GDM1 (cell line): ENCODE results near the gene PAFAH1B2.

Source experiments
- DNase-seq: peaks from one replicate; lab custom pipeline; 2025; lab: John Stamatoyannopoulos, UW

PAFAH1B2 gene

GRCh38 chr11:117188620-117189081 is 44.6 kb downstream of the PAFAH1B2 start:
- DNase-seq, result no peak

GRCh38 chr11:117189191-117189940 is 45.3 kb downstream of the PAFAH1B2 start:
- DNase-seq, result no peak

- DNase-seq, result no peak
These were observed 46.0 kb downstream of the PAFAH1B2 start for GRCh38 chr11:117189941-117190544.

- DNase-seq, result no peak
These were observed 47.8 kb downstream of the PAFAH1B2 start for GRCh38 chr11:117191680-117192400.

GRCh38 chr11:117192401-117192875 is 48.4 kb downstream of the PAFAH1B2 start:
- DNase-seq, result no peak

- DNase-seq, result no peak
These were observed 49.3 kb downstream of the PAFAH1B2 start for GRCh38 chr11:117193130-117194020.

- DNase-seq, result no peak
These were observed 50.2 kb downstream of the PAFAH1B2 start for GRCh38 chr11:117194267-117194666.

GRCh38 chr11:117195258-117195657 is 51.2 kb downstream of the PAFAH1B2 start:
- no peak for DNase-seq

GRCh38 chr11:117195761-117196160 is 51.7 kb downstream of the PAFAH1B2 start:
- DNase-seq, result no peak

- no peak for DNase-seq
These were observed 52.9 kb downstream of the PAFAH1B2 start for GRCh38 chr11:117197006-117197405.

- DNase-seq, result no peak
These were observed 53.7 kb downstream of the PAFAH1B2 start for GRCh38 chr11:117197516-117198456.

- no peak for DNase-seq
These were observed 54.5 kb downstream of the PAFAH1B2 start for GRCh38 chr11:117198613-117199012.

GRCh38 chr11:117199053-117199915 is 55.2 kb downstream of the PAFAH1B2 start, which contains the start of gene TAGLN:
TSS of gene TAGLN (plus strand) at chr11:117199370. CDS start at chr11:117203014, 3,644 bp downstream.
- DNase-seq, result no peak

- DNase-seq, result no peak
These were observed 56.1 kb downstream of the PAFAH1B2 start for GRCh38 chr11:117199916-117200812.

- no peak for DNase-seq
These were observed 56.9 kb downstream of the PAFAH1B2 start for GRCh38 chr11:117200813-117201657.

- DNase-seq, result no peak
These were observed 57.7 kb downstream of the PAFAH1B2 start for GRCh38 chr11:117201658-117202305.
